ENCODE results near the gene SMIM5.

The SMIM5 gene

DNA sequence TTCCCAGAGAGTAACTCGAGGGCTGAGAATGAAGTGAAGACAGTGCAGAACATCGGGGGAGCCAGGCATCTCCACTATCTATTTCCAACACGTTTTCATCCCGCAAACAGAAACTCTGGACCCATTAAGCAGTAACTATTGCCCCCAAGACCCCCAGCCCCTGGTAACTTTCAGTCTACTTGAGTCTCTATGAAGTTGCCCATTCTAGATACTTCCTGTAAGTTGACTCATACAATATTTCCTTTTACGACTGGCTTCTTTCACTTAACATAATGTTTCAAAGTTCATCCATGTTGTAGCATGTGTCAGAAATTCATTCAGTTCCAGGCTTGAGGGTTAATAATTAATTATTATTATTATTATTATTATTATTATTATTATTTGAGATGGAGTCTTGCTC lies 26.1 kb upstream of the SMIM5 start:
- H2BK120ac ChIP-seq (ENCODE audit: low read depth, low read length) = no peak overlapping the region
- DNase-seq = no peak
- 92% methylated on average over 4 of the region's 5 CpGs for WGBS

GRCh38 chr17:75610103-75610984 lies 22.9 kb upstream of the SMIM5 start:
- Histone ChIP-seq H2AFZ (ENCODE audit: low read depth, low read length) (no peak overlapping the region), H3K9me3 (ENCODE audit: control insufficient read depth, low read length) (no peaks in the 10 kb centered on the region), H3K18ac (ENCODE audit: low read depth in 1 of 2, low read length in 2 of 2) (no peak overlapping the region), H3K9ac (ENCODE audit: low read length) (no peak overlapping the region), H2BK5ac (ENCODE audit: low read depth, low read length, poor library complexity, severe bottlenecking) (no peak overlapping the region), H3K4me3 (ENCODE audit: insufficient read depth in 1 of 2, low read depth in 1 of 2, low read length in 2 of 2) (no peak overlapping the region), H3K4ac (ENCODE audit: low read depth in 1 of 2, low read length in 2 of 2) (no peak overlapping the region), H3K4me1 (ENCODE audit: control insufficient read depth, insufficient read depth, low read depth, low read length) (no peaks in the 10 kb centered on the region), H4K8ac (ENCODE audit: low read length) (no peak overlapping the region), H4K91ac (ENCODE audit: low read length) (no peak overlapping the region), H3K23ac (ENCODE audit: low read length in 2 of 2) (no peak overlapping the region), H3K27me3 (ENCODE audit: control insufficient read depth in 1 of 2, insufficient read depth in 1 of 2, low read length in 2 of 2) (no peaks in the 10 kb centered on the region), H2AK5ac (ENCODE audit: low read length, severe bottlenecking) (no peak overlapping the region), H3K79me1 (replicated peaks; ENCODE audit: low read length, poor library complexity, severe bottlenecking) (no peaks in the 10 kb centered on the region), H3K36me3 (ENCODE audit: control insufficient read depth in 1 of 2, insufficient read depth in 2 of 2, low read depth in 1 of 2, low read length in 2 of 2) (peaks cover 0 to 6% of the 10 kb centered on the region in 2 experiments), H2BK120ac (ENCODE audit: low read depth, low read length) (no peak overlapping the region), H2BK12ac (ENCODE audit: low read length in 2 of 2) (no peak overlapping the region), H3K4me2 (ENCODE audit: low read length, poor library complexity, severe bottlenecking) (no peak overlapping the region), H2BK15ac (ENCODE audit: low read depth, poor library complexity, severe bottlenecking) (no peak overlapping the region), H3K27ac (ENCODE audit: low read length, poor library complexity, severe bottlenecking) (no peak overlapping the region), H3K14ac (ENCODE audit: low read length in 2 of 2) (no peak overlapping the region)
- DNase-seq = no peak
- 88% methylated on average over 25 of the region's 25 CpGs for WGBS

More for the DNA sequence above, 26.1 kb upstream of the SMIM5 start:
- no peak overlapping the region for H3K18ac ChIP-seq (ENCODE audit: low read depth in 1 of 2, low read length in 2 of 2)
- no peak overlapping the region for H3K4me3 ChIP-seq (ENCODE audit: insufficient read depth in 1 of 2, low read depth in 1 of 2, low read length in 2 of 2)
- no peak overlapping the region for H2AK5ac ChIP-seq (ENCODE audit: low read length, severe bottlenecking)
- no peak overlapping the region for H3K4me2 ChIP-seq (ENCODE audit: low read length, poor library complexity, severe bottlenecking)
- H2AFZ ChIP-seq (ENCODE audit: low read depth, low read length) = no peak overlapping the region
- H3K23ac ChIP-seq (ENCODE audit: low read length in 2 of 2) = no peak overlapping the region
- H2BK15ac ChIP-seq (ENCODE audit: low read depth, poor library complexity, severe bottlenecking) = no peak overlapping the region
- peaks cover 11% of the 10 kb centered on the region for H3K4me1 ChIP-seq (ENCODE audit: control insufficient read depth, insufficient read depth, low read depth, low read length)
- no peak overlapping the region for H3K4ac ChIP-seq (ENCODE audit: low read depth in 1 of 2, low read length in 2 of 2)
- no peaks in the 10 kb centered on the region for H3K9me3 ChIP-seq (ENCODE audit: control insufficient read depth, low read length)
- H4K91ac ChIP-seq (ENCODE audit: low read length) = no peak overlapping the region
- no peak overlapping the region for H4K8ac ChIP-seq (ENCODE audit: low read length)
- no peak overlapping the region for H3K14ac ChIP-seq (ENCODE audit: low read length in 2 of 2)
- no peak overlapping the region for H2BK12ac ChIP-seq (ENCODE audit: low read length in 2 of 2)
- H3K27me3 ChIP-seq (ENCODE audit: control insufficient read depth in 1 of 2, insufficient read depth in 1 of 2, low read length in 2 of 2) = no peaks in the 10 kb centered on the region
- no peaks in the 10 kb centered on the region for H3K79me1 ChIP-seq (replicated peaks; ENCODE audit: low read length, poor library complexity, severe bottlenecking)
- no peaks in the 10 kb centered on the region for H3K36me3 ChIP-seq (ENCODE audit: control insufficient read depth in 1 of 2, insufficient read depth in 2 of 2, low read depth in 1 of 2, low read length in 2 of 2)
- no peak overlapping the region for H3K9ac ChIP-seq (ENCODE audit: low read length)
- no peak overlapping the region for H3K27ac ChIP-seq (ENCODE audit: low read length, poor library complexity, severe bottlenecking)
- no peak overlapping the region for H2BK5ac ChIP-seq (ENCODE audit: low read depth, low read length, poor library complexity, severe bottlenecking)

GRCh38 chr17:75611851-75612429 lies 21.3 kb upstream of the SMIM5 start:
- no peak overlapping the region for H3K23ac ChIP-seq (ENCODE audit: low read length in 2 of 2)
- no peak overlapping the region for H2BK5ac ChIP-seq (ENCODE audit: low read depth, low read length, poor library complexity, severe bottlenecking)
- no peak overlapping the region for H3K18ac ChIP-seq (ENCODE audit: low read depth in 1 of 2, low read length in 2 of 2)
- H3K9ac ChIP-seq (ENCODE audit: low read length) = no peak overlapping the region
- H2BK120ac ChIP-seq (ENCODE audit: low read depth, low read length) = no peak overlapping the region
- H3K27me3 ChIP-seq (ENCODE audit: control insufficient read depth in 1 of 2, insufficient read depth in 1 of 2, low read length in 2 of 2) = no peaks in the 10 kb centered on the region
- no peak overlapping the region for H2AK5ac ChIP-seq (ENCODE audit: low read length, severe bottlenecking)
- WGBS = 92% methylated on average over 20 of the region's 20 CpGs
- DNase-seq = no peak
- H4K91ac ChIP-seq (ENCODE audit: low read length) = no peak overlapping the region
- H4K8ac ChIP-seq (ENCODE audit: low read length) = no peak overlapping the region
- H2BK12ac ChIP-seq (ENCODE audit: low read length in 2 of 2) = no peak overlapping the region
- H3K79me1 ChIP-seq (replicated peaks; ENCODE audit: low read length, poor library complexity, severe bottlenecking) = no peaks in the 10 kb centered on the region
- no peaks in the 10 kb centered on the region for H3K4me1 ChIP-seq (ENCODE audit: control insufficient read depth, insufficient read depth, low read depth, low read length)
- no peak overlapping the region for H3K4me2 ChIP-seq (ENCODE audit: low read length, poor library complexity, severe bottlenecking)
- H3K4me3 ChIP-seq (ENCODE audit: insufficient read depth in 1 of 2, low read depth in 1 of 2, low read length in 2 of 2) = no peak overlapping the region
- no peak overlapping the region for H2BK15ac ChIP-seq (ENCODE audit: low read depth, poor library complexity, severe bottlenecking)
- no peak overlapping the region for H2AFZ ChIP-seq (ENCODE audit: low read depth, low read length)
- H3K4ac ChIP-seq (ENCODE audit: low read depth in 1 of 2, low read length in 2 of 2) = no peak overlapping the region
- H3K36me3 ChIP-seq (ENCODE audit: control insufficient read depth in 1 of 2, insufficient read depth in 2 of 2, low read depth in 1 of 2, low read length in 2 of 2) = peaks cover 0 to 6% of the 10 kb centered on the region in 2 experiments
- H3K9me3 ChIP-seq (ENCODE audit: control insufficient read depth, low read length) = no peaks in the 10 kb centered on the region
- no peak overlapping the region for H3K27ac ChIP-seq (ENCODE audit: low read length, poor library complexity, severe bottlenecking)
- H3K14ac ChIP-seq (ENCODE audit: low read length in 2 of 2) = no peak overlapping the region

GRCh38 chr17:75612906-75613626 lies 20.2 kb upstream of the SMIM5 start:
- Histone ChIP-seq H2BK12ac (ENCODE audit: low read length in 2 of 2) (no peak overlapping the region), H3K9me3 (ENCODE audit: control insufficient read depth, low read length) (no peaks in the 10 kb centered on the region), H2AK5ac (ENCODE audit: low read length, severe bottlenecking) (no peak overlapping the region), H2BK120ac (ENCODE audit: low read depth, low read length) (no peak overlapping the region), H2BK5ac (ENCODE audit: low read depth, low read length, poor library complexity, severe bottlenecking) (no peak overlapping the region), H3K27me3 (ENCODE audit: control insufficient read depth in 1 of 2, insufficient read depth in 1 of 2, low read length in 2 of 2) (peaks cover 9 to 11% of the 10 kb centered on the region in 2 experiments), H3K4me3 (ENCODE audit: insufficient read depth in 1 of 2, low read depth in 1 of 2, low read length in 2 of 2) (no peak overlapping the region), H3K4me1 (ENCODE audit: control insufficient read depth, insufficient read depth, low read depth, low read length) (no peaks in the 10 kb centered on the region), H3K4me2 (ENCODE audit: low read length, poor library complexity, severe bottlenecking) (no peak overlapping the region), H3K23ac (ENCODE audit: low read length in 2 of 2) (no peak overlapping the region), H3K79me1 (replicated peaks; ENCODE audit: low read length, poor library complexity, severe bottlenecking) (no peaks in the 10 kb centered on the region), H3K14ac (ENCODE audit: low read length in 2 of 2) (no peak overlapping the region), H3K27ac (ENCODE audit: low read length, poor library complexity, severe bottlenecking) (no peak overlapping the region), H4K91ac (ENCODE audit: low read length) (no peak overlapping the region), H3K4ac (ENCODE audit: low read depth in 1 of 2, low read length in 2 of 2) (no peak overlapping the region), H3K18ac (ENCODE audit: low read depth in 1 of 2, low read length in 2 of 2) (no peak overlapping the region), H4K8ac (ENCODE audit: low read length) (no peak overlapping the region), H3K9ac (ENCODE audit: low read length) (no peak overlapping the region), H2BK15ac (ENCODE audit: low read depth, poor library complexity, severe bottlenecking) (no peak overlapping the region), H2AFZ (ENCODE audit: low read depth, low read length) (no peak overlapping the region), H3K36me3 (ENCODE audit: control insufficient read depth in 1 of 2, insufficient read depth in 2 of 2, low read depth in 1 of 2, low read length in 2 of 2) (peaks cover 0 to 6% of the 10 kb centered on the region in 2 experiments)
- WGBS = 90% methylated on average over 27 of the region's 27 CpGs
- no peak for DNase-seq
